Upper lobe of left lung (tissue), 6 donors: ENCODE data around the gene RAVER2. TPM values are rescaled to one million over a fixed set of nuclear protein-coding genes. Genes with fewer than 3 reads are reported as not detected.

Experiments used
- ATAC-seq, 2 donors: fragments of 200-7000 bp; cut with Tn5 transposase; one replicate each; pipeline ENCODE4 v1.9.1; 2022; ENCODE audit warnings: mild to moderate bottlenecking in 2 of 2, moderate library complexity in 2 of 2; ENCODE audit not compliant: low FRiP score in 2 of 2
- DNase-seq, 2 donors: peaks; one replicate each; pipeline ENCODE4 v3.0.0-alpha.2; 2019 to 2020
- H3K27ac ChIP-seq, 4 donors: fragments of 200-600 bp; sonication (generic); one replicate each; pipeline ENCODE4 v1.5.1; 2016 to 2019
- H3K27me3 ChIP-seq, 4 donors: fragments of 200-600 bp; sonication (generic); one replicate each; pipeline ENCODE4 v1.5.1; 2017 to 2019
- H3K36me3 ChIP-seq, 4 donors: fragments of 200-600 bp; sonication (generic); one replicate each; pipeline ENCODE4 v1.5.1; 2016 to 2019
- H3K4me1 ChIP-seq, 4 donors: fragments of 200-600 bp; sonication (generic); one replicate each; pipeline ENCODE4 v1.5.1; 2018 to 2019
- H3K4me3 ChIP-seq, 4 donors: fragments of 200-600 bp; sonication (generic); one replicate each; pipeline ENCODE4 v1.5.1; 2017 to 2019; ENCODE audit warnings: mild to moderate bottlenecking in 2 of 4, moderate library complexity in 1 of 4
- H3K9me3 ChIP-seq, 4 donors: fragments of 200-600 bp; sonication (generic); one replicate each; pipeline ENCODE4 v1.5.1; 2018 to 2019
- CTCF ChIP-seq, 6 experiments: fragments of 450-650 bp in 4 of 6; fragments of 200-600 bp in 2 of 6; sonication (generic) in 2 of 6; IDR thresholded peaks; one replicate each; pipeline ENCODE4 v1.5.1; 2016 to 2019; ENCODE audit warnings: antibody characterized with exemption in 6 of 6
- EP300 ChIP-seq, 4 donors: sonication (generic); formaldehyde crosslinking; IDR thresholded peaks; one replicate each; pipeline ENCODE4 v1.5.1; 2017; ENCODE audit warnings: antibody characterized with exemption in 4 of 4, control low read depth in 2 of 4
- POLR2A ChIP-seq, 4 donors: fragments of 450-650 bp; IDR thresholded peaks; one replicate each; pipeline ENCODE4 v1.5.1; 2016 to 2017; ENCODE audit warnings: antibody characterized with exemption in 4 of 4, mild to moderate bottlenecking in 2 of 4
- POLR2AphosphoS5 ChIP-seq, 2 donors: sonication (generic); formaldehyde crosslinking; IDR thresholded peaks; one replicate each; pipeline ENCODE4 v1.5.1; 2017; ENCODE audit warnings: antibody characterized with exemption in 2 of 2
- WGBS, 2 donors: methylation state at CpG; one replicate each; pipeline ENCODE4 v1.1.5; 2017 to 2018; 5-methylcytosine and 5-hydroxymethylcytosine counted together
- total RNA-seq, 6 donors: library from RNA; depleted of rRNA in 4 of 6; stranded (reverse); fragments of >200 nt in 4 of 6; gene quantifications; one replicate each; pipeline versions ENCODE4 v1.1.0 to v1.2.1, GENCODE V29; 2016 to 2021
- donor health status: DM: no; HTN: no; CAD: no; lungs with moderate emphysema.
- donor health status: DM: no; HTN: yes; CAD: no; lungs with severe emphysema.

The RAVER2 gene
- total RNA-seq, 6 donors from 2014 or later: 7.3 to 15.0 (median 9.1) TPM

DNA sequence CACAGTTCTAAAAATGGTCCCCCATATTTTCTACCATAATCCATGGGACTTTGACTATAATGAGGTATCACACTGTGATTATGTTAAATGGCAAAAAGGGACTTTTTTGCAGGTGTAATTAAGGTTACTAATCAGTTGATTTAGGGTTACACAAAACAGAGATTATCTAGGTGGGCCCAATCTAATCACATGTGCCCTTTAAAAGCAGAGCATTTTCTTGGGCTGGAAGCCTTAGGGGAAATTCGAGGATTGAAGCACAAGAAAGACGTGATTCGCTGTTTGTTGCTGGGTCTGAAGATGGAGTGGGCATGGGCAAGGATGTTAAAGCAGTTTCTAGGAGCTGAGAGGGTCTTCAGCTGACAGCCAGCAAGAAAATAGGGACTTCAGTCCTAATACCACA, 13.4 kb downstream of the RAVER2 start:
- TF ChIP-seq CTCF (IDR thresholded peaks at IDR 0.05) (no peak), POLR2AphosphoS5 (IDR thresholded peaks at IDR 0.05) (no peak), POLR2A (IDR thresholded peaks at IDR 0.05) (no peak), EP300 (IDR thresholded peaks at IDR 0.05) (no peak)
- ATAC-seq (no peak), DNase-seq (no peak)
- WGBS, 2 donors: 93 to 97% methylated on average over 3 of the region's 3 CpGs
- H3K9me3 ChIP-seq: no peaks in the 10 kb centered on the region
- H3K4me3 ChIP-seq: no peak overlapping the region
- H3K27ac ChIP-seq: no peak overlapping the region
- H3K27me3 ChIP-seq: no peaks in the 10 kb centered on the region
- peaks cover 0 to 12% (median 8%) of the 10 kb centered on the region in 4 donors for H3K4me1 ChIP-seq
- no peaks in the 10 kb centered on the region for H3K36me3 ChIP-seq

DNA sequence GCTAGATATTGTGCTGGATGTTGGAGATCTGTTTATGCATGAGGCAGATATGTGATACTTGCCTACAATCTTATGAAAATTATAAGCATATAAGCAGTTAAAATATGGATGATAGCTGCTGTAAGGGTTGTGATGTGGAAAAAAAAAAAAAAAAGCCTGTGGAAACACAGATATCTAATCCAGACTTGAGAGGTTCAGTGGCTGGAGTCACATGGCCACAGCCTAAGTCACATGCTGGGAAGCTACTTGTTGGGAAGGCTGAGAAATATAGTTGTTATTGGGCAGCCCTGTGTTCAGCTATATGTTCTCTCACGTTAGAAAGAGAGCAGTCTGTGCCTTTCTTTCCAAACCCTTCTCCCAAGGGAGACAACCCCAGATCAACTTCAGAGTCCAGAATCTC, 15.1 kb downstream of the RAVER2 start:
- H3K27me3 ChIP-seq: no peaks in the 10 kb centered on the region
- H3K4me1 ChIP-seq: peaks cover 0 to 7% (median under 1%) of the 10 kb centered on the region in 4 donors
- ATAC-seq (no peak), DNase-seq (no peak)
- H3K27ac ChIP-seq: no peak overlapping the region
- no peaks in the 10 kb centered on the region for H3K36me3 ChIP-seq
- no peak overlapping the region for H3K4me3 ChIP-seq
- no peak for TF ChIP-seq EP300 (IDR thresholded peaks at IDR 0.05)
- TF ChIP-seq CTCF (IDR thresholded peaks at IDR 0.05): no peak
- no peak for TF ChIP-seq POLR2A (IDR thresholded peaks at IDR 0.05)
- TF ChIP-seq POLR2AphosphoS5 (IDR thresholded peaks at IDR 0.05): no peak
- WGBS, 2 donors: 82 to 89% methylated on average over 1 of the region's 1 CpG
- H3K9me3 ChIP-seq: no peaks in the 10 kb centered on the region

- Histone ChIP-seq H3K4me1 (no peaks in the 10 kb centered on the region), H3K4me3 (no peak overlapping the region), H3K27me3 (no peaks in the 10 kb centered on the region), H3K9me3 (no peaks in the 10 kb centered on the region), H3K36me3 (peaks cover 0 to under 1% (median 0%) of the 10 kb centered on the region in 4 donors), H3K27ac (no peak overlapping the region)
- DNase-seq: no peak
- TF ChIP-seq EP300 (IDR thresholded peaks at IDR 0.05): no peak
- TF ChIP-seq CTCF (IDR thresholded peaks at IDR 0.05): no peak
- TF ChIP-seq POLR2A (IDR thresholded peaks at IDR 0.05): no peak
- no peak for TF ChIP-seq POLR2AphosphoS5 (IDR thresholded peaks at IDR 0.05)
- no peak for ATAC-seq
- 74 to 80% methylated on average over 1 of the region's 1 CpG for WGBS, 2 donors
These were observed 20.1 kb downstream of the RAVER2 start for GRCh38 chr1:64765012-64765411.

DNA sequence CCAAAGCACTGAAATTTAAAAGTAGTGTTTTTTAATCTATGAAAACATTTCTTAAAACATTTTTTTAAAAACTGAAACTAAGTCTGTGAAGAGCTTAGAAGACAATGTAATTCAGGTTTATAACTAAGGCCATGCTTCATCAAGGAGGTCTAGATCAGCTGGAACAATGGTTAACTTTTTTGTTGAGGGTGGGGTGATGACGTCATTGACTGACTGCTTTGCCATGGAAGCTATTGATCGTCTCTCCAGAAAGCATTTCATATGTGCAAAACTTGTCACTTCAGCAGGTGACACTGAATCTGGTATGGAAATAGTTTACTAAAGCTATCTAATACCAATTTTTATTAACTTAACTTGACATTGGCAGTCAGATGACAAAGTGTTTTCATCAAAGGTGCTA, 21.0 kb downstream of the RAVER2 start:
- no peak overlapping the region for H3K27ac ChIP-seq
- no peak for TF ChIP-seq POLR2A (IDR thresholded peaks at IDR 0.05)
- TF ChIP-seq EP300 (IDR thresholded peaks at IDR 0.05): no peak
- TF ChIP-seq POLR2AphosphoS5 (IDR thresholded peaks at IDR 0.05): no peak
- TF ChIP-seq CTCF (IDR thresholded peaks at IDR 0.05): no peak
- no peak for DNase-seq
- H3K4me3 ChIP-seq: no peak overlapping the region
- H3K4me1 ChIP-seq: no peaks in the 10 kb centered on the region
- peaks cover 0 to 2% (median 0%) of the 10 kb centered on the region in 4 donors for H3K9me3 ChIP-seq
- 62 to 83% methylated on average over 2 of the region's 2 CpGs for WGBS, 2 donors
- H3K27me3 ChIP-seq: no peaks in the 10 kb centered on the region
- peaks cover 0 to 5% (median 0%) of the 10 kb centered on the region in 4 donors for H3K36me3 ChIP-seq
- no peak for ATAC-seq

DNA sequence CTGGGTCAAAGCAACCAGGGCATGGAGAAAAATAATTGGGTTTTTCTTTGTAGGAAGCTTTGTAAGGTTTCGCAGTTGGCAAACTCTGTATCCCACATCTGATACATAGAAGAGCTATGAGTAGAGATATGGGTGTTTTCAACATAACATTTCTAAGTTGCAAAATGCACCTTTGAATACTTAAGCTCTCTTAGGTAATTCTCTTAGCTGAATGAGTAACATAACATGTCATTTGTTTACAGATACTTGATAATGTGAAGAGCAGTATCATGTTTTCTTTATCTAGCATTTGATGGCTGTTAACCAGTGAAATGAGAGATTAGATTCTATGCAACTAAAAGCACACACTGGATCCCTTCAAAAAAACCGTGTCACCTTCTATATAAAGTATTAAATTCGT, 21.6 kb downstream of the RAVER2 start:
- TF ChIP-seq POLR2A (IDR thresholded peaks at IDR 0.05): no peak
- no peak for TF ChIP-seq CTCF (IDR thresholded peaks at IDR 0.05)
- no peak for TF ChIP-seq EP300 (IDR thresholded peaks at IDR 0.05)
- no peak for TF ChIP-seq POLR2AphosphoS5 (IDR thresholded peaks at IDR 0.05)
- no peaks in the 10 kb centered on the region for H3K4me1 ChIP-seq
- H3K4me3 ChIP-seq: no peak overlapping the region
- peaks cover 0 to 5% (median 0%) of the 10 kb centered on the region in 4 donors for H3K36me3 ChIP-seq
- no peak overlapping the region for H3K27ac ChIP-seq
- peaks cover 0 to 3% (median 0%) of the 10 kb centered on the region in 4 donors for H3K9me3 ChIP-seq
- 78 to 91% methylated on average over 3 of the region's 3 CpGs for WGBS, 2 donors
- no peaks in the 10 kb centered on the region for H3K27me3 ChIP-seq
- DNase-seq (no peak), ATAC-seq (no peak)
